ENCODE measurements around the gene TSPAN18. TPM values are rescaled to one million over a fixed set of nuclear protein-coding genes. Genes with fewer than 3 reads are reported as not detected.

Gene TSPAN18
- total and polyA plus RNA-seq, 2 of the 8 experiments (the other 6 are each of a cell fraction or from before 2014, with no cell fraction given) = 5.2 to 10.2 TPM

DNA sequence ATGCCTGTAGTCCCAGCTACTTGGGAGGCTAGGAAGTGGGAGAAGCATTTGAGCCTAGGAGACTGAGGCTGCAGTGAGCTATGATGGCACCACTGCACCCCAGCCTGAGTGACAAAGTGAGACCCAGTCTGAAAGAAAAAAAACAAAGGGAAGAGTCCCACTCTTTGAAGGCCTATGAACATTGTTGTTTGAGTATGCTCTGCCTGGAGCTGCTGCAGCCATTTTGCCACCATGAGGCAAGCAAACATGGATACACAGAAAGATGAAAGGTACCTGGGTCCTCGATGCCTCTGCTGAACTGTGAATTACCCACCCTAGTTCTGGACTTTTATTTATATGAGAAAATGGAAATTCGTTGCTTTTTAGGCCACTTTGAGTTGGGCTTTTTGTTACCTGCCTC lies 19.7 kb upstream of the TSPAN18 start:
- WGBS, 2 experiments (ENCODE audit: extremely low coverage in 1 of 2, insufficient coverage in 1 of 2, insufficient read length in 1 of 2, insufficient replicate concordance in 2 of 2, low coverage in 1 of 2, low lambda C conversion rate in 2 of 2, missing lambda C conversion rate in 1 of 2) = 83% methylated on average over 2 of the region's 2 CpGs; no CpG with 5 or more reads in 1 of the 2 experiments
- H4K8ac ChIP-seq (ENCODE audit: extremely low read depth, insufficient read depth, low read length) = no peak overlapping the region
- H3K4me3 ChIP-seq (ENCODE audit: extremely low read depth in 1 of 4, insufficient read depth in 2 of 4, low read depth in 3 of 4, low read length in 4 of 4) = no peak overlapping the region
- ChIA-PET POLR2A (ENCODE audit: partially characterized antibody) (no interaction called here), CTCF (ENCODE audit: partially characterized antibody) (no interaction called here)
- peaks cover 5 to 8% (median 7%) of the 10 kb centered on the region in 4 experiments for H3K4me1 ChIP-seq (replicated peaks in 1 of 4; ENCODE audit: control insufficient read depth in 3 of 4, insufficient read depth in 4 of 4, low read length in 3 of 4)
- H4K91ac ChIP-seq (replicated peaks; ENCODE audit: insufficient read length, low read length) = no peak overlapping the region
- H3K4me2 ChIP-seq (ENCODE audit: insufficient read depth in 1 of 2, low read depth in 2 of 2, low read length in 2 of 2) = no peak overlapping the region
- no peak overlapping the region for H2AFZ ChIP-seq (ENCODE audit: low read length)
- H3K9me3 ChIP-seq (ENCODE audit: insufficient read depth in 2 of 2, low read depth in 1 of 2, low read length in 1 of 2) = peaks cover 6 to 7% of the 10 kb centered on the region in 2 experiments; a peak in 2 of 4 replicates
- H3K56ac ChIP-seq (replicated peaks; ENCODE audit: insufficient read length, low read depth, low read length) = no peak overlapping the region
- H3K27ac ChIP-seq (ENCODE audit: low read depth, low read length) = no peak overlapping the region
- no peak overlapping the region for H4K5ac ChIP-seq (ENCODE audit: insufficient read length, low read depth, low read length)
- 0 out of 2 replicates have a peak, but pooled peaks cover 2% of the 10 kb centered on the region for H3K23me2 ChIP-seq (ENCODE audit: low read depth, low read length)
- FAIRE-seq (no peak), DNase-seq (ENCODE audit: low read depth in 1 of 2, low spot score in 2 of 2) (no peak)
- H2BK5ac ChIP-seq (ENCODE audit: low read depth, low read length) = no peak overlapping the region
- no peak overlapping the region for H3K4ac ChIP-seq (replicated peaks; ENCODE audit: insufficient read length, low read depth, low read length)
- H2BK120ac ChIP-seq (replicated peaks; ENCODE audit: low read depth, low read length) = no peak overlapping the region
- no peaks in the 10 kb centered on the region for H3K79me2 ChIP-seq (ENCODE audit: control insufficient read depth in 1 of 2, insufficient read depth in 2 of 2, low read length in 2 of 2)
- no peak overlapping the region for H2BK15ac ChIP-seq (ENCODE audit: low read length)
- no peak overlapping the region for H2BK12ac ChIP-seq (ENCODE audit: low read depth, low read length)
- H3K36me3 ChIP-seq (ENCODE audit: control insufficient read depth in 2 of 4, insufficient read depth in 4 of 4, low read length in 3 of 4) = no peaks in the 10 kb centered on the region
- H3K23ac ChIP-seq (ENCODE audit: insufficient read length) = no peak overlapping the region
- no peaks in the 10 kb centered on the region for H3K27me3 ChIP-seq (replicated peaks in 1 of 4; ENCODE audit: control insufficient read depth in 3 of 4, extremely low read depth in 1 of 4, insufficient read depth in 3 of 4, low read length in 3 of 4)
- H3K18ac ChIP-seq (ENCODE audit: extremely low read depth, low read length) = no peak overlapping the region
- H3K14ac ChIP-seq (ENCODE audit: insufficient read length) = no peak overlapping the region
- TF ChIP-seq CHD2 (IDR thresholded peaks at IDR 0.05; ENCODE audit: low read length) (no peak), RXRA (IDR thresholded peaks at IDR 0.05; ENCODE audit: insufficient read depth, low read depth, low read length) (no peak)
- H4K20me1 ChIP-seq (replicated peaks in 1 of 2; ENCODE audit: control insufficient read depth in 1 of 2, insufficient read depth in 2 of 2, low read length in 2 of 2) = no peaks in the 10 kb centered on the region
- H2AK5ac ChIP-seq (ENCODE audit: low read depth, low read length) = no peak overlapping the region
- no peaks in the 10 kb centered on the region for H3K79me1 ChIP-seq (ENCODE audit: low read depth, low read length)
- H3K9ac ChIP-seq (replicated peaks in 1 of 4; ENCODE audit: extremely low read depth in 1 of 4, low read depth in 3 of 4, low read length in 3 of 4) = no peak overlapping the region
- H2BK20ac ChIP-seq (ENCODE audit: low read length) = no peak overlapping the region
